Heart right ventricle (tissue), 16 donors: ENCODE data around the gene BST2. TPM values are rescaled to one million over a fixed set of nuclear protein-coding genes. Genes with fewer than 3 reads are reported as not detected.
A peak's percentile ranks its signal among the peaks of the same experiment; 100 is the strongest.

Experiments
- ATAC-seq, 8 donors: fragments of 200-7000 bp; cut with Tn5 transposase; one replicate each; pipeline ENCODE4 v1.9.1; 2020; ENCODE audit warnings: mild to moderate bottlenecking in 8 of 8, moderate library complexity in 8 of 8, moderate number of reproducible peaks in 1 of 8
- DNase-seq, 2 donors: peaks; one replicate each; pipeline ENCODE4 v3.0.0-alpha.2; 2020
- H3K27ac ChIP-seq, 10 donors: fragments of 200-600 bp; sonication (generic) in 2 of 10; one replicate each; pipeline versions ENCODE4 v1.5.0 to v1.8.0; 2020 to 2022; ENCODE audit warnings: mild to moderate bottlenecking in 3 of 10
- H3K27me3 ChIP-seq, 7 donors: fragments of 200-600 bp; one replicate each; pipeline ENCODE4 v1.8.0; 2021 to 2022; ENCODE audit warnings: mild to moderate bottlenecking in 2 of 7
- H3K36me3 ChIP-seq, 9 donors: fragments of 200-600 bp; sonication (generic) in 1 of 9; one replicate each; pipeline versions ENCODE4 v1.5.0 to v1.8.0; 2020 to 2022; ENCODE audit warnings: mild to moderate bottlenecking in 2 of 9
- H3K4me1 ChIP-seq, 9 donors: fragments of 200-600 bp; sonication (generic) in 1 of 9; one replicate each; pipeline versions ENCODE4 v1.5.0 to v1.8.0; 2020 to 2022; ENCODE audit warnings: mild to moderate bottlenecking in 4 of 9
- H3K4me3 ChIP-seq, 10 donors: fragments of 200-600 bp; sonication (generic) in 2 of 10; one replicate each; pipeline versions ENCODE4 v1.5.0 to v1.8.0; 2020 to 2022; ENCODE audit warnings: mild to moderate bottlenecking in 7 of 10, moderate library complexity in 2 of 10
- H3K9me3 ChIP-seq, 11 donors: fragments of 200-600 bp in 10 of 11; sonication (generic) in 2 of 11; one replicate each; pipeline versions ENCODE4 v1.5.0 to v1.8.0; 2013 to 2022; ENCODE audit warnings: mild to moderate bottlenecking in 2 of 11, control low read depth in 1 of 11, moderate library complexity in 1 of 11
- WGBS, 2 donors: extraction: QIAGEN DNeasy Blood & Tissue Kit; methylation state at CpG; one replicate each; pipeline ENCODE4 v1.1.7; 2013; ENCODE audit warnings: inconsistent platforms in 1 of 2; 5-methylcytosine and 5-hydroxymethylcytosine counted together
- intact Hi-C, 10 donors: fragments of 100-400 bp; cut with DNase I; formaldehyde crosslinking; loops; one replicate each; pipeline versions ENCODE4 v1.11.1 to v1.14.2; 2022
- polyA plus RNA-seq, 2 donors: library from polyadenylated mRNA; stranded (reverse); fragments of 200-250 nt; gene quantifications; one replicate each; pipeline ENCODE4 v1.2.3, GENCODE V29; 2013
- total RNA-seq, 10 donors: library from RNA; stranded (reverse); fragmentation: NEBNext Ultra II Directional in 3 of 10; extraction: Animal tissue kit (Norgen Biotek cat#: 25700) in 3 of 10; gene quantifications; one replicate each; pipeline versions ENCODE4 v1.2.1 to v1.2.4, GENCODE V29; 2021 to 2023
- TF ChIP-seq, protein P1 (sequence below), 9 donors: fragments of 200-600 bp; sonication (generic) in 2 of 9; IDR thresholded peaks; one replicate each; pipeline versions ENCODE4 v1.5.0 to v1.8.0; 2021 to 2022; ENCODE audit warnings: antibody characterized with exemption in 9 of 9, mild to moderate bottlenecking in 5 of 9, moderate library complexity in 1 of 9
- donor health status: Arrhythmogenic right ventricular cardiomyopathy.
- donor health status: ischemic (EF 13 %, LVEDD 7.1; RV severe dilation, severe dysfunction).
- donor health status: healthy with polysubstance abuse.
- donor health status: DM: no; HTN: yes; CAD: no.
- donor health status: DM: no; HTN: no; CAD: no.
- donor health status: ischemic (EF 25% LVEDD 6.9; RV normal size, moderate dysfunction).
- donor health status: ischemic (EF 25% LVEDD 5.7; RV mildly dilated, moderate dysfunction).
- donor health status: healthy.
- donor health status: DM: yes; HTN: yes; CAD: no.
- donor health status: Ischemic cardiomyopathy.
- donor health status: ischemic (EF 35%, LVEDD 5.7; RV mildly dilated, moderate dysfunction).
- donor health status: nonischemic (EF 11% LVEDD 7.7; RV severe dilation, severe dysfunction).
- donor health status: DM: yes; HTN: yes; CAD: no.
- donor health status: PGD.
- donor health status: ischemic (EF 29% LVEDD 5.4; RV normal size, mild dysfunction).
- donor health status: nonischemic (EF 23%, LVEDD 6.1; RV moderate dilation, normal function).

BST2 gene
- total and polyA plus RNA-seq, 12 donors, result 22.7 to 75.4 (median 37.7) TPM

DNA sequence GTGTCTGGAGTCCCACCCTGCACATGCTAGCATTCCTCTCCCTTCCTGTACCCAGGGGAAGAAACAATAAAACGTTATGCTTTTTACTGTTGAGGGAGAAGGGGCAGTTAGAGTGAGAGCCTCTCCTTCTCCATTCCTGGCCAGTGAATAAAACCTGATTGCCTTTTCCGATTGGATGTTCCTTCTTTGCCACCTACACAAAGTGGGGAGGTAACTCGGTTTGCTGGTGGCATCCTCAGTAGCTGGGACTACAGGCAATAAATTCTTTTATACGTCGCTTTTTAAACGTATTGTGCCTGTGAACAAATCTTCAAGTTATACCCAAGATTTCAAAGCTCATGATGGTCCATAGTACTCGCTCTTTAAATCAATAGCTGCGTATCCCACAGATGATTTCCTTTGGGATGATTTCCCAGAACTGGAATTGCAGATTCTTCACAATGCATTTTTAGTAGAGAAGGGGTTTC is 13.8 kb upstream of the BST2 start:
- intact Hi-C loops, result loop anchor here in 1 of 10 donors (1.0 kb wide), 1 partner anchor 28 kb away; no protein-coding TSS in a partner anchor
- ATAC-seq (no peak), DNase-seq (no peak)
- peaks cover 0 to 42% (median 0%) of the 10 kb centered on the region in 9 donors for H3K36me3 ChIP-seq
- peak overlapping the region; percentile 8 to 99 (median 83) for H3K4me3 ChIP-seq
- TF ChIP-seq, protein P1, sequence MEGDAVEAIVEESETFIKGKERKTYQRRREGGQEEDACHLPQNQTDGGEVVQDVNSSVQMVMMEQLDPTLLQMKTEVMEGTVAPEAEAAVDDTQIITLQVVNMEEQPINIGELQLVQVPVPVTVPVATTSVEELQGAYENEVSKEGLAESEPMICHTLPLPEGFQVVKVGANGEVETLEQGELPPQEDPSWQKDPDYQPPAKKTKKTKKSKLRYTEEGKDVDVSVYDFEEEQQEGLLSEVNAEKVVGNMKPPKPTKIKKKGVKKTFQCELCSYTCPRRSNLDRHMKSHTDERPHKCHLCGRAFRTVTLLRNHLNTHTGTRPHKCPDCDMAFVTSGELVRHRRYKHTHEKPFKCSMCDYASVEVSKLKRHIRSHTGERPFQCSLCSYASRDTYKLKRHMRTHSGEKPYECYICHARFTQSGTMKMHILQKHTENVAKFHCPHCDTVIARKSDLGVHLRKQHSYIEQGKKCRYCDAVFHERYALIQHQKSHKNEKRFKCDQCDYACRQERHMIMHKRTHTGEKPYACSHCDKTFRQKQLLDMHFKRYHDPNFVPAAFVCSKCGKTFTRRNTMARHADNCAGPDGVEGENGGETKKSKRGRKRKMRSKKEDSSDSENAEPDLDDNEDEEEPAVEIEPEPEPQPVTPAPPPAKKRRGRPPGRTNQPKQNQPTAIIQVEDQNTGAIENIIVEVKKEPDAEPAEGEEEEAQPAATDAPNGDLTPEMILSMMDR (IDR thresholded peaks at IDR 0.05), result no peak
- H3K27ac ChIP-seq, result peak overlapping the region in 9 of 10 donors; percentile 64 to 93 (median 79)
- peaks cover 0 to 19% (median 15%) of the 10 kb centered on the region in 9 donors for H3K4me1 ChIP-seq
- H3K9me3 ChIP-seq, result no peaks in the 10 kb centered on the region
- no peaks in the 10 kb centered on the region for H3K27me3 ChIP-seq
- 30 to 31% methylated on average over 8 of the region's 8 CpGs for WGBS, 2 donors

DNA sequence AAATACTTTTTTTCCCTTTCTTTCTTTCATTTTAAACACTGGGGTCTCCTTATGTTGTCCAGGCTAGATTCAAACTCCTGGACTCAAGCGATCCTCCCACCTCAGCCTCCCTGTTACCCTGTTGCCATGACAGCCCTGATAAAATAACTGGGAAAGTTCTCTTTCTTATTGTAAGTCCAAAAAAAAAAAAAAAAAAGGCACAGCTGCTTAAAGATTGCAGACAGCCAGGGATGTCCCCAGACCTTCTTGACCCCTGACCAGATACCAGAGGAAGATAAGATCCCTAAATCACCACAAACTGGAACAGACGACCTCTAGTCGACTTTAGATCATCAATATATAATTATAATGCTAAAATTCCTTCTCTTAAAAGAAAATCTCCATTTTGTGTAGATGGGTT is 13.3 kb upstream of the BST2 start:
- Histone ChIP-seq H3K4me3 (peak overlapping the region in 2 of 10 donors; percentile 79 to 91), H3K36me3 (peaks cover 0 to 42% (median 0%) of the 10 kb centered on the region in 9 donors), H3K27me3 (no peaks in the 10 kb centered on the region), H3K4me1 (peaks cover 0 to 23% (median 15%) of the 10 kb centered on the region in 9 donors), H3K9me3 (no peaks in the 10 kb centered on the region), H3K27ac (peak overlapping the region in 4 of 10 donors; percentile 76 to 93 (median 86))
- TF ChIP-seq, protein P1 (IDR thresholded peaks at IDR 0.05), result no peak
- intact Hi-C loops, result loop anchor here in 1 of 10 donors (1.0 kb wide), 1 partner anchor 27 kb away; no protein-coding TSS in a partner anchor
- DNase-seq, result no peak
- ATAC-seq, result no peak
- WGBS, 2 donors, result 50 to 64% methylated on average over 3 of the region's 3 CpGs

DNA sequence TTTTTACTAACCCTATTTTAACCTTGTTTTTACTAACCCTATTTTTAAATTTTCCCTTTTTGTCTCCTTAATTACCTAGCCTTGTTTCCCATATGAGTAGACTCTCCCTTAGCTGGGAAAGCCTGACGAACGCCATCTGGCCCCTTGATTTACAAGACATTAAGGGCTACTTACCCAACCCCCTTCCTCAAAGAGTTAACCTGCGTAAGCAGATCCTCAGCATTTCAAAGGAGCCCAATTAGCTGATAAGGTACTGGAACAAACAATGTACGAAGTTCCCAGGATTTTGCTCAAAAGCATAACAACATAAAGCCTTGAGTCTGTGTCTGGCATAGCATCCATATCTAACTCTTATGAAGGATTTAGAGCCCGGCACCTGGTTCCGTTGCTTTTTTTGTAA is 9.7 kb upstream of the BST2 start:
- DNase-seq, result no peak
- ATAC-seq, result no peak
- no peak overlapping the region for H3K27ac ChIP-seq
- H3K9me3 ChIP-seq, result no peaks in the 10 kb centered on the region
- peaks cover 0 to 43% (median 0%) of the 10 kb centered on the region in 9 donors for H3K36me3 ChIP-seq
- no peak overlapping the region for H3K4me3 ChIP-seq
- TF ChIP-seq, protein P1 (IDR thresholded peaks at IDR 0.05), result no peak
- H3K27me3 ChIP-seq, result no peaks in the 10 kb centered on the region
- H3K4me1 ChIP-seq, result peaks cover 0 to 36% (median 15%) of the 10 kb centered on the region in 9 donors
- 75 to 77% methylated on average over 6 of the region's 6 CpGs for WGBS, 2 donors
- intact Hi-C loops, result no loop called here

DNA sequence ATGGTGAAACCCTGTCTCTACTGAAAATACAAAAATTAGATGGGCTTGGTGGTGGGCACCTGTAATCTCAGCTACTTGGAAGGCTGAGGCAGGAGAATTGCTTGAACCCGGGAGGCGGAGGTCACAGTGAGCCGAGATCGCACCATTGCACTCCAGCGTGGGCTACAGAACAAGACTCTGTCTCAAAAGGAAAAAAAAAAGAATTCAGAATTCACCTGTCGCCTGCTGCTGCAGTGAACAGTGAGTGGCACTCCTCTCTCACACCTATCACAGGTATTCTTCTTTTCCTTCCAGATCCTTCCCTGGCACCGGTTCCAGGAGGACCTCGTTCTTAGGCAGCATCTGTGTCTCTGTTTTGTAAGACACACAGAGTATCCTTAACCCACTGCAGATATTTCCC is 8.7 kb upstream of the BST2 start:
- ATAC-seq (no peak), DNase-seq (no peak)
- H3K27ac ChIP-seq, result peak overlapping the region in 3 of 10 donors; percentile 59 to 77 (median 77)
- intact Hi-C loops, result no loop called here
- no peak overlapping the region for H3K4me3 ChIP-seq
- no peaks in the 10 kb centered on the region for H3K9me3 ChIP-seq
- 88 to 93% methylated on average over 8 of the region's 8 CpGs for WGBS, 2 donors
- no peaks in the 10 kb centered on the region for H3K27me3 ChIP-seq
- H3K4me1 ChIP-seq, result peaks cover 0 to 31% (median 11%) of the 10 kb centered on the region in 9 donors
- peaks cover 0 to 43% (median 0%) of the 10 kb centered on the region in 9 donors for H3K36me3 ChIP-seq
- TF ChIP-seq, protein P1 (IDR thresholded peaks at IDR 0.05), result no peak
